ENCODE results near the gene SEC61B.

Gene SEC61B

GRCh38 chr9:99244344-99245260, 22.5 kb downstream of the SEC61B start:
- no peak overlapping the region for H3K4me3 ChIP-seq (ENCODE audit: low read depth, low read length)
- in situ Hi-C loops (cut with HindIII; ENCODE audit: low sequenced_read_pairs), result no loop called here
- TF ChIP-seq CTCF (IDR thresholded peaks at IDR 0.05; ENCODE audit: low read depth, low read length), result no peak
- DNase-seq (ENCODE audit: low read depth, low spot score), result no peak

GRCh38 chr9:99249619-99250018, 27.5 kb downstream of the SEC61B start:
- no peak overlapping the region for H3K4me3 ChIP-seq (ENCODE audit: low read depth, low read length)
- no peak for TF ChIP-seq CTCF (IDR thresholded peaks at IDR 0.05; ENCODE audit: low read depth, low read length)
- in situ Hi-C loops (cut with HindIII; ENCODE audit: low sequenced_read_pairs), result no loop called here
- DNase-seq (ENCODE audit: low read depth, low spot score), result no peak

GRCh38 chr9:99251157-99251556, 29.1 kb downstream of the SEC61B start:
- no peak for TF ChIP-seq CTCF (IDR thresholded peaks at IDR 0.05; ENCODE audit: low read depth, low read length)
- in situ Hi-C loops (cut with HindIII; ENCODE audit: low sequenced_read_pairs), result no loop called here
- DNase-seq (ENCODE audit: low read depth, low spot score), result no peak
- no peak overlapping the region for H3K4me3 ChIP-seq (ENCODE audit: low read depth, low read length)

- in situ Hi-C loops (cut with HindIII; ENCODE audit: low sequenced_read_pairs), result no loop called here
- no peak for TF ChIP-seq CTCF (IDR thresholded peaks at IDR 0.05; ENCODE audit: low read depth, low read length)
- H3K4me3 ChIP-seq (ENCODE audit: low read depth, low read length), result no peak overlapping the region
- DNase-seq (ENCODE audit: low read depth, low spot score), result no peak
Observed at GRCh38 chr9:99253134-99253533, 31.1 kb downstream of the SEC61B start.

GRCh38 chr9:99253772-99254431, 31.8 kb downstream of the SEC61B start:
- TF ChIP-seq CTCF (IDR thresholded peaks at IDR 0.05; ENCODE audit: low read depth, low read length), result no peak
- in situ Hi-C loops (cut with HindIII; ENCODE audit: low sequenced_read_pairs), result no loop called here
- H3K4me3 ChIP-seq (ENCODE audit: low read depth, low read length), result no peak overlapping the region
- no peak for DNase-seq (ENCODE audit: low read depth, low spot score)

- no peak for TF ChIP-seq CTCF (IDR thresholded peaks at IDR 0.05; ENCODE audit: low read depth, low read length)
- DNase-seq (ENCODE audit: low read depth, low spot score), result no peak
- H3K4me3 ChIP-seq (ENCODE audit: low read depth, low read length), result no peak overlapping the region
- in situ Hi-C loops (cut with HindIII; ENCODE audit: low sequenced_read_pairs), result no loop called here
Observed at GRCh38 chr9:99255651-99256050, 33.6 kb downstream of the SEC61B start.

Data from astrocyte of the spinal cord (primary cell).